Activated CD4-positive, alpha-beta T cell treated with anti-CD3 and anti-CD28 coated beads, Interleukin-2, amount 50 U/mL, for 4 hours (primary cell): ENCODE measurements around the gene ALCAM.
"Not testable (repeated sequence)": the region's sequence is repeated elsewhere in the genome, so short reads cannot be mapped to it uniquely, and the experiment has no call there.

Experiments used
- DNase-seq, 2 experiments: peaks; one replicate each; pipeline ENCODE4 v3.0.0-alpha.2; 2020

ALCAM gene

GRCh38 chr3:105392598-105392997, 25.9 kb downstream of the ALCAM start:
- not testable (repeated sequence) for DNase-seq

- no peak for DNase-seq
Observed at GRCh38 chr3:105394177-105394576, 27.5 kb downstream of the ALCAM start.

GRCh38 chr3:105397974-105398373, 31.3 kb downstream of the ALCAM start:
- no peak for DNase-seq

GRCh38 chr3:105398437-105398836, 31.7 kb downstream of the ALCAM start:
- DNase-seq = no peak

GRCh38 chr3:105399062-105399461, 32.4 kb downstream of the ALCAM start:
- no peak for DNase-seq

- DNase-seq = no peak
Observed at GRCh38 chr3:105399611-105400010, 32.9 kb downstream of the ALCAM start.

- no peak for DNase-seq
Observed at GRCh38 chr3:105401254-105401653, 34.5 kb downstream of the ALCAM start.

- DNase-seq = no peak
Observed at GRCh38 chr3:105401691-105402149, 35.0 kb downstream of the ALCAM start.

- no peak for DNase-seq
Observed at GRCh38 chr3:105402287-105402801, 35.6 kb downstream of the ALCAM start.

- DNase-seq = not testable (repeated sequence)
Observed at GRCh38 chr3:105403034-105403433, 36.3 kb downstream of the ALCAM start.

- no peak for DNase-seq
Observed at GRCh38 chr3:105406268-105406667, 39.6 kb downstream of the ALCAM start.

- no peak for DNase-seq
Observed at GRCh38 chr3:105409364-105409763, 42.7 kb downstream of the ALCAM start.

GRCh38 chr3:105413343-105413887, 46.7 kb downstream of the ALCAM start:
- DNase-seq = no peak

- DNase-seq = no peak
Observed at GRCh38 chr3:105414841-105415240, 48.1 kb downstream of the ALCAM start.

- DNase-seq = no peak
Observed at GRCh38 chr3:105415951-105416350, 49.2 kb downstream of the ALCAM start.

GRCh38 chr3:105417525-105418289, 51.0 kb downstream of the ALCAM start:
- DNase-seq = no peak

GRCh38 chr3:105422645-105423044, 55.9 kb downstream of the ALCAM start:
- DNase-seq = no peak

GRCh38 chr3:105423397-105423796, 56.7 kb downstream of the ALCAM start:
- DNase-seq = no peak

GRCh38 chr3:105424412-105425152, 57.9 kb downstream of the ALCAM start:
- no peak for DNase-seq

GRCh38 chr3:105425153-105425502, 58.4 kb downstream of the ALCAM start:
- no peak for DNase-seq

- DNase-seq = no peak
Observed at GRCh38 chr3:105427332-105427731, 60.6 kb downstream of the ALCAM start.

- DNase-seq = no peak
Observed at GRCh38 chr3:105429034-105429762, 62.5 kb downstream of the ALCAM start.

- DNase-seq = no peak
Observed at GRCh38 chr3:105430455-105430854, 63.7 kb downstream of the ALCAM start.
